Activated CD4-positive, alpha-beta T cell treated with anti-CD3 and anti-CD28 coated beads for 36 hours (primary cell): ENCODE data around the gene ASIC5. TPM values are rescaled to one million over a fixed set of nuclear protein-coding genes. Genes with fewer than 3 reads are reported as not detected.

ENCODE experiments used
- ATAC-seq: fragments of 200-7000 bp; cut with Tn5 transposase; one replicate; pipeline ENCODE4 v1.10.0; 2021; ENCODE audit warnings: mild to moderate bottlenecking, moderate library complexity
- CTCF ChIA-PET: fragments of 350-600 bp; sonication (Branson Sonifier 250); formaldehyde crosslinking; loops from one replicate; lab custom pipeline; 2021; ENCODE audit warnings: antibody characterized with exemption; lab: Charles Lee
- POLR2A ChIA-PET: fragments of 350-600 bp; sonication (Branson Sonifier 250); formaldehyde crosslinking; loops from one replicate; lab custom pipeline; 2021; ENCODE audit warnings: antibody characterized with exemption, inconsistent platforms; lab: Charles Lee
- DNase-seq: peaks from one replicate; pipeline ENCODE4 v3.0.0-alpha.2; 2020
- H3K27ac Mint-ChIP-seq: one replicate; pipeline ENCODE4 v1.8.0; 2021; ENCODE audit warnings: mixed read lengths
- H3K27me3 Mint-ChIP-seq: one replicate; pipeline ENCODE4 v1.8.0; 2021; ENCODE audit warnings: mixed read lengths
- H3K36me3 Mint-ChIP-seq: one replicate; pipeline ENCODE4 v1.8.0; 2021; ENCODE audit warnings: low read depth, mixed read lengths
- H3K4me1 Mint-ChIP-seq: one replicate; pipeline ENCODE4 v1.8.0; 2021; ENCODE audit warnings: mixed read lengths
- H3K4me3 Mint-ChIP-seq: one replicate; pipeline ENCODE4 v1.8.0; 2021; ENCODE audit warnings: mild to moderate bottlenecking, moderate library complexity, mixed read lengths
- H3K9me3 Mint-ChIP-seq: one replicate; pipeline ENCODE4 v1.8.0; 2021; ENCODE audit warnings: low read depth, mixed read lengths
- intact Hi-C, 2 experiments: fragments of 100-400 bp; cut with DNase I in 1 of 2; cut with micrococcal nuclease in 1 of 2; formaldehyde crosslinking; loops; one replicate each; pipeline versions ENCODE4 v1.14.2 to v1.15.1; 2022 to 2024; cut with DNase I, micrococcal nuclease
- total RNA-seq, 2 experiments: library from RNA; stranded (reverse); gene quantifications; one replicate each; pipeline ENCODE4 v1.2.3, GENCODE V29; 2021

Gene ASIC5
- total RNA-seq = not detected

DNA sequence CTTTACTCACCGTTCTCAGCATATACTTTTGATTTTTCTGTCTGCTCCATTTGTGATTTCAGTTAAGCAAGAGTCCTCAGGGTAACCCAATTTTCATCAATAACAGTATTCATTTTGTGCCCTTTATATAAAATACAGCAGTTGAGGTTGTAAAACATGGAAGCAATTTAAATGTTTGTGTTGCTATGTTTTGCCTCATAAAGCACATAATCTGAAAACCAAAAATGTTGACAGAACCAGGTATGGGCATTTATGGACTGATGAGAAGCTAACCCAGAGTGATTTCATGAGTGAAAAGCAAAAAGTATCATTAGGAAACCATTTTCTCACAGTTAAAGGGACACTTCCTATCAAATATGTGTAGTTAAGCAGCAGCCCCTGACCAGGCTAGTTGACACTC lies at the start of gene ASIC5:
Gene ASIC5 (minus strand): TSS at position 101 of the 400 bp plus-strand sequence. CDS start 51 bp downstream, at position 50.
- DNase-seq = no peak
- ChIA-PET POLR2A (no interaction called here), CTCF (no interaction called here)
- intact Hi-C loops = no loop called here
- no peak for ATAC-seq
- Mint-ChIP-seq H3K4me1 (no peaks in the 10 kb centered on the region), H3K27ac (no peak within 1 kb of the TSS), H3K4me3 (no peak within 1 kb of the TSS), H3K27me3 (peaks cover 9% of the 10 kb centered on the region), H3K36me3 (peaks cover 3% of the 10 kb centered on the region), H3K9me3 (peaks cover 9% of the 10 kb centered on the region)

DNA sequence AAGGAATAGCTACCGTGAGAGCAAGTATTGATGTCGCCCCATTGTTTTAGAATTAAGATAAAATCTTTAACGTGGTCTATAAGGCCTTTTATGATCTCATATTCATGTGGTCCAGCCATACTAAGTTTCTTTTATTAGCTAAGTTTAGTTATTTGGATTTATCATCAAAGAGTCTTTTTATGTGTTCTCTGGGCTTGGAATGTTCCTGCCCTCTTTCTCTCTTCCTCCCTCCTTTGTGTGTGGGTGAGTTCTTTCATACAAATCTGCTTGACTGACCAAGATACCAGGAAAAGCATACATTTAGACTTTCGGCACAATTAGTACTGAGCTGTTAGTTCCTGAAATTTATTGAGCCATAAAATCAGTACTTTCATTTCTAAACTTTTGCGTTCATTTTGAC lies 48.7 kb upstream of the ASIC5 start:
- Mint-ChIP-seq H3K9me3 (no peaks in the 10 kb centered on the region), H3K27ac (no peak overlapping the region), H3K4me1 (no peaks in the 10 kb centered on the region), H3K4me3 (no peak overlapping the region), H3K27me3 (peaks cover 6% of the 10 kb centered on the region), H3K36me3 (no peaks in the 10 kb centered on the region)
- intact Hi-C loops = no loop called here
- POLR2A ChIA-PET = no interaction called here
- ATAC-seq (no peak), DNase-seq (no peak)
- CTCF ChIA-PET = no interaction called here

DNA sequence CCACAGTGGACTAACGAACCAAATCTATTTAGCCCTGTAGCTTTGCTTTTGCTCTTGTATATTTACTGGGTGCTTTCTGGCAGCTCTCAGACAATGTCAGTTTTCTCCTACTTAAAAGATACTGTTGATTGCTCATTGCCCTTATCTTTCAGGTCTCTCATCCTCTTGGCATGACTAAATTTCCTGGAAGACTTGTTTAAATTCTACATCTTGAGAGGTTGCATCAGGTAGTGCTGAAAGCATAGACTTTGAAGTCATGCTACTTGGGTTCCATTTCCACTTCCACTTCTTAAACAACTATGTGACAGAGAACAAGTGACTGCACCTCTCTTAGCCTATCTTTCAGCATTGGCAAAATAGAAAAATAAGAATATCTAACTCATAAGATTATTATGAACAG lies 45.8 kb upstream of the ASIC5 start:
- Mint-ChIP-seq H3K4me3 (no peak overlapping the region), H3K27me3 (peaks cover 13% of the 10 kb centered on the region), H3K27ac (no peak overlapping the region), H3K36me3 (no peaks in the 10 kb centered on the region), H3K9me3 (no peaks in the 10 kb centered on the region), H3K4me1 (no peaks in the 10 kb centered on the region)
- ChIA-PET POLR2A (no interaction called here), CTCF (no interaction called here)
- peak; percentile 26 for ATAC-seq
- intact Hi-C loops = no loop called here
- DNase-seq = no peak

DNA sequence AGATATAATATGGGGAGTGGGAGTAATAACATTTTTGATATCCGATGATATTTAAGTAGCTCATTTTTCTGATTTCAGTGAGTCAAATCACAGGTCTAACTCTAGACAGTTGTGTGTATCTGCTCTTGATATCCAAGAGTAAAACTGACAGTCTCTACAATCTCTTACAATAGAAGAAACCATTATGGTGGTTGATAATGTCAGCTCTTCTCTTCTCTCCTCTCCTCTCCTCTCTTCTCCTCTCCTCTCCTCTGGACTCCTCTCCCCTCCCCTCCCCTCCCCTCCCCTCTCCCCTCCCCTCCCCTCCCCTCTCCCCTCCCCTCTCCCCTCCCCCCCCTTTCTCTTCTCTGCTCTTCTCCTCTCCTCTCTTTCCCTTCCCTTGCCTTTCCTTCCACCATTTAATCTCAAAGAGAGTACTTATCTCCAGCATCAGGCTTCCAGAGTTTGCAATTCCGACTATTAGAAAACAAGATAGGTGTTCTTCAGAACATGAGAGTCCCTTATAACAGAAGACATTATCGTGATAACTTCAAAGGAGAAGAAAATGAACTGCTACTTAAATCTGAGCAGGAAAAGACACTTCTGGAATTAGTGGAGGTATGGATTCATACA lies 43.6 kb upstream of the ASIC5 start:
- H3K9me3 Mint-ChIP-seq = no peaks in the 10 kb centered on the region
- H3K27ac Mint-ChIP-seq = no peak overlapping the region
- H3K4me3 Mint-ChIP-seq = no peak overlapping the region
- no peak for DNase-seq
- no peaks in the 10 kb centered on the region for H3K4me1 Mint-ChIP-seq
- ChIA-PET POLR2A (no interaction called here), CTCF (no interaction called here)
- ATAC-seq = no peak
- H3K36me3 Mint-ChIP-seq = no peaks in the 10 kb centered on the region
- intact Hi-C loops = no loop called here
- H3K27me3 Mint-ChIP-seq = peaks cover 16% of the 10 kb centered on the region

DNA sequence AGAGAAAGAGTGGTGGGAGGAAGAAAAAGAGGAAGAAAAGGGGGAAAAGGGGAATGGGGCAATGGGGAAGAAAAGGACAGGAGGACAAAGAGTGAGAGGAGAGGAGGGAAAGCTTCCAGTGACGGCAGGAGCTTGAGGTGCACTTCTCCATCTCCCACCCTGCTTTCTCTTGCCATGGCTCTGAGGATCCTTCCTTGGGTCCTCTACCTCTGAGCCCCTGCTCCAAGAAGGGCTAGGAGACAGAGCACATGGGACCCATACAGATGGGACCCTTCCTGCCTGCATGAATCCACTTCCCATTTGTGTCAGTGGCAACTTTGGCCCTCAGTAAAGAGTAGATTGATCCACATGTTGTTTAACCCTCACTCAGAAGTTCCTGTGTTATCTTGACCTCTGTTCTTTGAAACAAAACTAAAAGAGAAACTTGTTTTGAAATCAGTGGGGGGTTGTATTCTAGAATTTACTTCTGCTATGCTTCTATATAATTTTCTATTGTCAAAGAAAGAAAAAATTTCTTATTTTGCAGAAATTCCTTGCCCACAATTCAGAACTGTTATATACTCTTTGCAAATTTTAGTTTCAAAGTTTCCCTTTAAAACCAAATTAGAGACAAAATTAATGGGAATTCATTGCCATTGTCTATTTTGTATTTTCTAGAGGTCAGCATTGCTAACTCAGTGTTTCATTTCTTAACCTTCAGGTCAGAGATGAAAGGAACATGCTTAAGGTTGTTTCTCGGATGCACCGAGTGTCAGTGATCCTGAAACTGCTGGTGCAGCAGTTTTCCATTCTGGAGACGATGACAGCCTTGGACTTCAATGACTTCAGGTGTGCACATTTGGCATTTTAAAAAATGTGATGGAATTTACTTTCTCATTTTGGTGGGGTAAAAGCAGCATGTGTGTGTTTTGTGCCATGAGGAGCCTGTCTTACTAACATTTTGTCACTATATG lies 42.4 kb upstream of the ASIC5 start:
- peaks cover 16% of the 10 kb centered on the region for H3K27me3 Mint-ChIP-seq
- POLR2A ChIA-PET = no interaction called here
- no peaks in the 10 kb centered on the region for H3K36me3 Mint-ChIP-seq
- no peak overlapping the region for H3K27ac Mint-ChIP-seq
- ATAC-seq (no peak), DNase-seq (no peak)
- intact Hi-C loops = no loop called here
- no peaks in the 10 kb centered on the region for H3K9me3 Mint-ChIP-seq
- H3K4me3 Mint-ChIP-seq = no peak overlapping the region
- H3K4me1 Mint-ChIP-seq = no peaks in the 10 kb centered on the region
- CTCF ChIA-PET = no interaction called here

GRCh38 chr4:155907556-155907955 lies 41.5 kb upstream of the ASIC5 start:
- intact Hi-C loops = no loop called here
- Mint-ChIP-seq H3K9me3 (no peaks in the 10 kb centered on the region), H3K4me1 (no peaks in the 10 kb centered on the region), H3K27ac (no peak overlapping the region), H3K27me3 (peaks cover 16% of the 10 kb centered on the region), H3K4me3 (no peak overlapping the region), H3K36me3 (no peaks in the 10 kb centered on the region)
- ChIA-PET POLR2A (no interaction called here), CTCF (no interaction called here)
- DNase-seq = no peak
- ATAC-seq = no peak

- DNase-seq (no peak), ATAC-seq (peak; percentile 47)
- H3K36me3 Mint-ChIP-seq = no peaks in the 10 kb centered on the region
- intact Hi-C loops = no loop called here
- H3K4me1 Mint-ChIP-seq = no peaks in the 10 kb centered on the region
- CTCF ChIA-PET = no interaction called here
- H3K4me3 Mint-ChIP-seq = no peak overlapping the region
- H3K9me3 Mint-ChIP-seq = no peaks in the 10 kb centered on the region
- H3K27ac Mint-ChIP-seq = no peak overlapping the region
- POLR2A ChIA-PET = no interaction called here
- H3K27me3 Mint-ChIP-seq = peaks cover 16% of the 10 kb centered on the region
Observed at GRCh38 chr4:155906554-155907247, 40.6 kb upstream of the ASIC5 start.

- Mint-ChIP-seq H3K4me1 (no peaks in the 10 kb centered on the region), H3K27ac (no peak overlapping the region), H3K9me3 (no peaks in the 10 kb centered on the region), H3K27me3 (peaks cover 12% of the 10 kb centered on the region), H3K36me3 (no peaks in the 10 kb centered on the region), H3K4me3 (no peak overlapping the region)
- DNase-seq (no peak), ATAC-seq (no peak)
- POLR2A ChIA-PET = no interaction called here
- intact Hi-C loops = no loop called here
- CTCF ChIA-PET = no interaction called here
Observed at GRCh38 chr4:155904331-155904730, 38.3 kb upstream of the ASIC5 start.

- intact Hi-C loops = no loop called here
- Mint-ChIP-seq H3K9me3 (peaks cover under 1% of the 10 kb centered on the region), H3K4me1 (no peaks in the 10 kb centered on the region), H3K27ac (no peak within 1 kb of the TSS), H3K36me3 (no peaks in the 10 kb centered on the region), H3K27me3 (peaks cover 9% of the 10 kb centered on the region), H3K4me3 (no peak within 1 kb of the TSS)
- POLR2A ChIA-PET = no interaction called here
- DNase-seq (no peak), ATAC-seq (no peak)
- CTCF ChIA-PET = no interaction called here
Observed at GRCh38 chr4:155903453-155903852, 37.4 kb upstream of the ASIC5 start, which contains the start of gene TDO2. TDO2 (plus strand) TSS chr4:155903696; CDS start chr4:155903759, 63 bp downstream.

GRCh38 chr4:155901013-155901412 lies 34.9 kb upstream of the ASIC5 start:
- intact Hi-C loops = no loop called here
- Mint-ChIP-seq H3K9me3 (peaks cover 7% of the 10 kb centered on the region), H3K4me1 (no peaks in the 10 kb centered on the region), H3K36me3 (no peaks in the 10 kb centered on the region), H3K27ac (no peak overlapping the region), H3K4me3 (no peak overlapping the region), H3K27me3 (no peaks in the 10 kb centered on the region)
- ChIA-PET CTCF (no interaction called here), POLR2A (no interaction called here)
- ATAC-seq = no peak
- DNase-seq = no peak

DNA sequence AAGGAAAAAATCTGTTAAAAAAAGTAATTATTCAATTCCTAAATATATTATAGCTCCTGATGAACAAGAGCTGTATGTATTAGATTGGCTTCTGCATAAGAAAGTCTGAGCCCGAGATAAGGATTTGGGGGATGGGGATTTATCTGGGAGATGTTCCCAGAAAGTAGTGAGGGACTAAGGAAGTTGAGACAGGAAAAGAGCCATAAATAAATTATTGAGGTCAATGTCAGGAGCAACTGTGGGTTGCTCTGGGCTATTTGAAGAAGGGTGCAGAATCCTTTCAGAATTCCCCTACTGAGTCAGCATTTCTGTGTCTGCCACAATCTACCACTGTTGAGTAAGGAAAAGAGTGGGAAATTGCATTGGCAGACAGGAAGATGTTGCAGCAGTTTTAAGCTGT lies 34.3 kb upstream of the ASIC5 start:
- H3K27ac Mint-ChIP-seq = no peak overlapping the region
- H3K4me3 Mint-ChIP-seq = no peak overlapping the region
- CTCF ChIA-PET = no interaction called here

More for the DNA sequence above, 34.3 kb upstream of the ASIC5 start:
- H3K36me3 Mint-ChIP-seq = no peaks in the 10 kb centered on the region
- intact Hi-C loops = no loop called here
- no peak for ATAC-seq
- peaks cover 7% of the 10 kb centered on the region for H3K9me3 Mint-ChIP-seq
- POLR2A ChIA-PET = no interaction called here
- no peaks in the 10 kb centered on the region for H3K4me1 Mint-ChIP-seq
- no peaks in the 10 kb centered on the region for H3K27me3 Mint-ChIP-seq
- DNase-seq = no peak
